ENCODE results near the gene ABITRAM. TPM values are rescaled to one million over a fixed set of nuclear protein-coding genes. Genes with fewer than 3 reads are reported as not detected.

The ABITRAM gene
- total and polyA plus RNA-seq, 2 of the 13 experiments (the other 11 are each of a cell fraction or from before 2014, with no cell fraction given) = 10.2 to 21.6 TPM

- TF ChIP-seq HMGXB3 (CRISPR knock-in tag; IDR thresholded peaks at IDR 0.05; ENCODE audit: borderline replicate concordance) = 0 out of 2 replicates have a peak, but pooled peaks have one; percentile 33
- TF ChIP-seq TFAP4 (IDR thresholded peaks at IDR 0.05; ENCODE audit: borderline replicate concordance, low read depth) = peak; percentile 93
- TF ChIP-seq NFIB (CRISPR knock-in tag; IDR thresholded peaks at IDR 0.05; ENCODE audit: borderline replicate concordance) = no peak
- no peak for TF ChIP-seq HDAC6 (IDR thresholded peaks at IDR 0.05; ENCODE audit: low read depth, low read length)
- TF ChIP-seq REPIN1 (CRISPR knock-in tag; IDR thresholded peaks at IDR 0.05; ENCODE audit: borderline replicate concordance, low read depth) = peak; percentile 97
- TF ChIP-seq PHF20 (CRISPR knock-in tag; IDR thresholded peaks at IDR 0.05) = no peak
- TF ChIP-seq HNRNPUL1 (IDR thresholded peaks at IDR 0.05; ENCODE audit: low read depth, low read length) = no peak
- TF ChIP-seq FOXJ3 (CRISPR knock-in tag; IDR thresholded peaks at IDR 0.05; ENCODE audit: borderline replicate concordance) = peak; percentile 95
- TF ChIP-seq AFF4 (CRISPR knock-in tag; IDR thresholded peaks at IDR 0.05) = no peak
- peak; percentile 81; the same call in 1 of the 2 replicates for TF ChIP-seq ZNF710 (CRISPR knock-in tag; IDR thresholded peaks at IDR 0.05; ENCODE audit: borderline replicate concordance)
- TF ChIP-seq TEAD3 (CRISPR knock-in tag; optimal IDR thresholded peaks at IDR 0.05; ENCODE audit: borderline replicate concordance) = peak; percentile 73
- 0 out of 2 replicates have a peak, but pooled peaks have one; percentile 21 for TF ChIP-seq ZFY (CRISPR knock-in tag; IDR thresholded peaks at IDR 0.05)
- TF ChIP-seq ZNF224 (CRISPR knock-in tag; IDR thresholded peaks at IDR 0.05) = no peak
- TF ChIP-seq MIER3 (CRISPR knock-in tag; IDR thresholded peaks at IDR 0.05; ENCODE audit: borderline replicate concordance) = peak; percentile 31; the same call in 1 of the 2 replicates
- TF ChIP-seq MIER2 (CRISPR knock-in tag; IDR thresholded peaks at IDR 0.05) = 0 out of 2 replicates have a peak, but pooled peaks have one; percentile 34
- no peak; the same call in 1 of the 2 replicates for TF ChIP-seq JDP2 (CRISPR knock-in tag; IDR thresholded peaks at IDR 0.05; ENCODE audit: borderline replicate concordance)
- TF ChIP-seq XRCC5 (optimal IDR thresholded peaks at IDR 0.05; ENCODE audit: low read length) = no peak
- no peak for TF ChIP-seq HMGA1 (CRISPR knock-in tag; conservative IDR thresholded peaks at IDR 0.05)
Observed at GRCh38 chr9:108894225-108894997, 39.8 kb upstream of the ABITRAM start (continued).
